Kidney (tissue), 14 donors: ENCODE results near the gene BCL10. TPM values are rescaled to one million over a fixed set of nuclear protein-coding genes. Genes with fewer than 3 reads are reported as not detected.

Experiments used
- DNase-seq, 5 donors: peaks; one replicate each; pipeline ENCODE4 v3.0.0-alpha.2; 2013 to 2020
- FAIRE-seq: peaks from 2 replicates; lab custom pipeline; 2012; peaks lifted over from hg19 to GRCh38; lab: Jason Lieb, UNC
- H3K27ac ChIP-seq, 2 donors: one replicate each; pipeline ENCODE4 v1.7.0; 2013; ENCODE audit warnings: low read depth in 2 of 2, low read length in 2 of 2, inconsistent platforms in 1 of 2
- H3K27me3 ChIP-seq: one replicate; pipeline ENCODE4 v1.7.1; 2013; ENCODE audit warnings: low read length, inconsistent platforms; ENCODE audit not compliant: control insufficient read depth, insufficient read depth
- H3K36me3 ChIP-seq, 3 donors: one replicate each; pipeline versions ENCODE4 v1.7.0 to v1.7.1; 2013; ENCODE audit warnings: low read length in 3 of 3, control low read depth in 1 of 3, inconsistent platforms in 1 of 3; ENCODE audit not compliant: insufficient read depth in 3 of 3, control insufficient read depth in 2 of 3
- H3K4me1 ChIP-seq, 3 donors: one replicate each; pipeline versions ENCODE4 v1.7.0 to v1.7.1; 2013; ENCODE audit warnings: low read length in 3 of 3, inconsistent platforms in 1 of 3, low read depth in 1 of 3; ENCODE audit not compliant: control insufficient read depth in 2 of 3, insufficient read depth in 2 of 3
- H3K4me3 ChIP-seq, 3 donors: one replicate each; pipeline versions ENCODE4 v1.7.0 to v1.8.1; 2013; ENCODE audit warnings: low read length in 3 of 3, control low read depth in 1 of 3, inconsistent platforms in 1 of 3
- H3K9ac ChIP-seq, 3 donors: one replicate each; pipeline versions ENCODE4 v1.7.0 to v1.7.1; 2013; ENCODE audit warnings: low read length in 3 of 3, control low read depth in 1 of 3, inconsistent platforms in 1 of 3
- H3K9me3 ChIP-seq, 3 donors: one replicate each; pipeline versions ENCODE4 v1.7.0 to v1.7.1; 2013; ENCODE audit warnings: low read length in 3 of 3, control low read depth in 1 of 3, inconsistent platforms in 1 of 3; ENCODE audit not compliant: control insufficient read depth in 2 of 3, insufficient read depth in 1 of 3
- CTCF ChIP-seq: IDR thresholded peaks from 3 replicates; pipeline ENCODE4 v1.5.1; 2012; ENCODE audit warnings: mild to moderate bottlenecking, moderate library complexity, borderline replicate concordance; ENCODE audit not compliant: insufficient read depth; ENCODE audit errors: extremely low read depth
- intact Hi-C: fragments of 100-400 bp; cut with DNase I; formaldehyde crosslinking; loops from one replicate; pipeline ENCODE4 v1.11.1; 2022
- polyA plus RNA-seq: library from polyadenylated mRNA; stranded (reverse); fragments of 350-450 nt; fragmentation: Illumina TruSeq; extraction: RNeasy Lipid Tissue Mini Kit (QIAGEN cat#74804); gene quantifications from one replicate; pipeline ENCODE4 v1.2.3, GENCODE V29; 2014; ENCODE audit warnings: low read depth, low replicate concordance; ENCODE audit not compliant: insufficient read depth
- total RNA-seq: library from RNA; stranded (reverse); fragmentation: NEBNext Ultra II Directional; extraction: Animal tissue kit (Norgen Biotek cat#: 25700); gene quantifications from one replicate; pipeline ENCODE4 v1.2.1, GENCODE V29; 2021
- donor health status: control.
- donor health status: control.
- donor health status: control.
- donor health status: control.
- donor health status: control.
- donor health status: DM: yes; HTN: yes; CAD: no.
- donor health status: Normal renal cell carcinoma (clear cell type).

The BCL10 gene
- total and polyA plus RNA-seq, 2 donors from 2014 or later, result 7.8 to 27.1 TPM

- H3K36me3 ChIP-seq, result no peaks in the 10 kb centered on the region
- no peak overlapping the region for H3K9ac ChIP-seq
- H3K27ac ChIP-seq, result no peak overlapping the region
- intact Hi-C loops, result no loop called here
- H3K4me1 ChIP-seq, result no peaks in the 10 kb centered on the region
- FAIRE-seq (no peak), DNase-seq (no peak)
- H3K9me3 ChIP-seq, result no peaks in the 10 kb centered on the region
- H3K27me3 ChIP-seq, result no peaks in the 10 kb centered on the region
- no peak for TF ChIP-seq CTCF
- no peak overlapping the region for H3K4me3 ChIP-seq
Observed at GRCh38 chr1:85289848-85290335, 13.5 kb upstream of the BCL10 start.

GRCh38 chr1:85289207-85289847 is 12.9 kb upstream of the BCL10 start:
- DNase-seq, result no peak
- H3K9ac ChIP-seq, result no peak overlapping the region
- no peak overlapping the region for H3K27ac ChIP-seq
- H3K4me1 ChIP-seq, result no peaks in the 10 kb centered on the region
- H3K9me3 ChIP-seq, result no peaks in the 10 kb centered on the region
- TF ChIP-seq CTCF, result no peak
- no peaks in the 10 kb centered on the region for H3K36me3 ChIP-seq
- no peak for FAIRE-seq
- no peak overlapping the region for H3K4me3 ChIP-seq
- intact Hi-C loops, result no loop called here
- no peaks in the 10 kb centered on the region for H3K27me3 ChIP-seq

GRCh38 chr1:85284202-85284601 is 7.8 kb upstream of the BCL10 start:
- H3K9ac ChIP-seq, result no peak overlapping the region
- no peaks in the 10 kb centered on the region for H3K4me1 ChIP-seq
- no peaks in the 10 kb centered on the region for H3K9me3 ChIP-seq
- no peak overlapping the region for H3K27ac ChIP-seq
- FAIRE-seq (no peak), DNase-seq (no peak)
- H3K27me3 ChIP-seq, result no peaks in the 10 kb centered on the region
- intact Hi-C loops, result no loop called here
- H3K4me3 ChIP-seq, result no peak overlapping the region
- TF ChIP-seq CTCF, result no peak
- no peaks in the 10 kb centered on the region for H3K36me3 ChIP-seq
